Thyroid gland (tissue), 4 donors: ENCODE data around the gene ARFGEF3. TPM values are rescaled to one million over a fixed set of nuclear protein-coding genes. Genes with fewer than 3 reads are reported as not detected.

ENCODE experiments used
- DNase-seq, 2 donors: peaks; one replicate each; pipeline ENCODE4 v3.0.0-alpha.2; 2019
- H3K27ac ChIP-seq, 3 donors: fragments of 200-600 bp; sonication (generic); 1 replicate in 2 of 3; 2 replicates in 1 of 3; pipeline ENCODE4 v1.5.1; 2016 to 2019; ENCODE audit warnings: mild to moderate bottlenecking in 1 of 3, moderate library complexity in 1 of 3
- H3K27me3 ChIP-seq: fragments of 200-600 bp; sonication (generic); one replicate; pipeline ENCODE4 v1.5.1; 2019
- H3K36me3 ChIP-seq, 2 donors: fragments of 200-600 bp; sonication (generic); one replicate each; pipeline ENCODE4 v1.5.1; 2016 to 2019
- H3K4me1 ChIP-seq, 2 donors: fragments of 200-600 bp; sonication (generic); one replicate each; pipeline ENCODE4 v1.5.1; 2017 to 2019
- H3K4me3 ChIP-seq, 3 donors: fragments of 200-600 bp; sonication (generic); replicated peaks in 1 of 3; 1 replicate in 2 of 3; 2 replicates in 1 of 3; pipeline ENCODE4 v1.5.1; 2016; ENCODE audit warnings: mild to moderate bottlenecking in 1 of 3
- H3K9me3 ChIP-seq: fragments of 200-600 bp; sonication (generic); one replicate; pipeline ENCODE4 v1.5.1; 2017
- CTCF ChIP-seq, 6 experiments: fragments of 200-600 bp in 3 of 6; fragments of 450-650 bp in 3 of 6; sonication (generic) in 3 of 6; IDR thresholded peaks; one replicate each; pipeline ENCODE4 v1.5.1; 2016 to 2019; ENCODE audit warnings: antibody characterized with exemption in 6 of 6, mild to moderate bottlenecking in 2 of 6, inconsistent platforms in 1 of 6, moderate library complexity in 1 of 6
- POLR2A ChIP-seq, 2 donors: fragments of 450-650 bp; IDR thresholded peaks; one replicate each; pipeline ENCODE4 v1.6.1; 2017; ENCODE audit warnings: antibody characterized with exemption in 2 of 2, mild to moderate bottlenecking in 2 of 2, moderate library complexity in 1 of 2
- WGBS, 2 donors: methylation state at CpG; one replicate each; pipeline ENCODE4 v1.1.5; 2017; 5-methylcytosine and 5-hydroxymethylcytosine counted together
- intact Hi-C: fragments of 100-400 bp; cut with DNase I; formaldehyde crosslinking; loops from one replicate; pipeline ENCODE4 v1.15.1; 2023
- total RNA-seq, 4 donors: library from RNA; depleted of rRNA; stranded (reverse); fragments of >200 nt; gene quantifications; one replicate each; pipeline ENCODE4 v1.2.3, GENCODE V29; 2016

The ARFGEF3 gene
- total RNA-seq, 4 donors from 2014 or later: 2.4 to 7.2 (median 4.4) TPM

- TF ChIP-seq POLR2A (IDR thresholded peaks at IDR 0.05): no peak
- no peaks in the 10 kb centered on the region for H3K9me3 ChIP-seq
- intact Hi-C loops: no loop called here
- no peak overlapping the region for H3K4me3 ChIP-seq
- no peak overlapping the region for H3K27ac ChIP-seq
- no peaks in the 10 kb centered on the region for H3K4me1 ChIP-seq
- WGBS, 2 donors: 95 to 96% methylated on average over 4 of the region's 4 CpGs
- H3K36me3 ChIP-seq: no peaks in the 10 kb centered on the region
- no peaks in the 10 kb centered on the region for H3K27me3 ChIP-seq
- no peak for DNase-seq
These were observed 81.4 kb downstream of the ARFGEF3 start for GRCh38 chr6:138242987-138243592.

- 85 to 89% methylated on average over 3 of the region's 3 CpGs for WGBS, 2 donors
- no peak for DNase-seq
- Histone ChIP-seq H3K36me3 (no peaks in the 10 kb centered on the region), H3K27ac (no peak overlapping the region), H3K9me3 (no peaks in the 10 kb centered on the region), H3K4me3 (no peak overlapping the region), H3K27me3 (no peaks in the 10 kb centered on the region), H3K4me1 (no peaks in the 10 kb centered on the region)
- TF ChIP-seq POLR2A (IDR thresholded peaks at IDR 0.05) (no peak), CTCF (IDR thresholded peaks at IDR 0.05) (no peak)
- intact Hi-C loops: no loop called here
These were observed 84.0 kb downstream of the ARFGEF3 start for GRCh38 chr6:138245751-138246150.

DNA sequence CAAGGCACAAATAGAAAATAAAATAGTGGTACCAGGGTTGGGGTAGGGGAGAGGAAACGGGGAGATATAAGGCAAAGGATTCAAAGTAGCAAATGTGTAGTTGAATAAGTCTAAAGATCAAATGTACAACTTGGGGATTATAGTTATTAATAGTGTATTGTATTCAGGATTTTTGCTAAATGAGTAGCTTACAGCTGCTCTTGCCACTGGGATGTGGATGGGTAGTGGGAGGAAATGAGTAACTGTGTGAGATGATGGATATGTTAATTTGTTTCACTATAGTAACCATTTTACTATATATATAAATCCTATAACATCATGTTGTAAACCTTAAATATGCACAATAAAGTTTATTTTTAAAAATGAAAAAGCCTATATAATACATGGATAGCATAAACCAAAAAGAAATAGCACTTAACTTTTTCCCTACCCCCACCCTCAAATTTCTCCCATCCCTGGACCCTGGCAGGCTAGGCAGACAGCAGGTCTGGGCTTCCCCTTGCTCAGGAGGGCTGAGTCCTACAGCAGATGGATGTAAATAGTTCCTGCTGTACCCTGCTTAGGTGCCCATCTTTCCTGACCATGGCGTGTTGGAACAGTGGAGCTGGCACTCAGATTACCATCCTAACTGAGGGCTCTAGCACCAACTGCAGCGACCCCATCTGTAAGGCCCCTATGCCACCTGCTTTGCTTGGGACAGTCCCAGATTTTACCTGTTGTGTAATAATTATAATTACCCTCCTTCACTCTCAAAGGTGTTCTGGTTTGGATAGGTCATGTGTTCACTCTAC lies 85.1 kb downstream of the ARFGEF3 start:
- no peak for DNase-seq
- Histone ChIP-seq H3K27ac (no peak overlapping the region), H3K36me3 (no peaks in the 10 kb centered on the region), H3K4me1 (no peaks in the 10 kb centered on the region), H3K27me3 (no peaks in the 10 kb centered on the region), H3K4me3 (no peak overlapping the region), H3K9me3 (no peaks in the 10 kb centered on the region)
- no peak for TF ChIP-seq POLR2A (IDR thresholded peaks at IDR 0.05)
- TF ChIP-seq CTCF (IDR thresholded peaks at IDR 0.05): no peak
- intact Hi-C loops: no loop called here
- 93 to 99% methylated on average over 3 of the region's 3 CpGs for WGBS, 2 donors

DNA sequence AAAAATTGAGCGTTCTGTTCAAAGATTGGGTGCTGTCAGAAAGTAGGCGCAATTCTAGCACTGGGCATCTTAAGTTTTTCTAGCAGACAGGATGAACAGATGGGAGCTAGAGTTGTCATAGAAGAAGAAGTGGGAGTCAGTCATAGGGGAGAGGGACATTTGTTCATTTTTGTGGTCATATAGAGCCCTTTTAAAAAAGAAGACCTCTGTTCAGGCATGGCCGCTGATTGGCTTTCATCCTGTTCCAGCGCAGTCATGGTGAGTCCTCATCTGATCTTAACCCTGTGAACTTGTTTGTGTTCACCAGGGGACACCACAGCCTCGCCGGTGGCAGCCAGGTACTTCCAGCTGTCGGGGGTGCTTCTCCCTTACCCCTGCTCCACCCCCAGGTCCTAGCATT lies 86.3 kb downstream of the ARFGEF3 start:
- intact Hi-C loops: no loop called here
- Histone ChIP-seq H3K27me3 (no peaks in the 10 kb centered on the region), H3K4me1 (no peaks in the 10 kb centered on the region), H3K9me3 (no peaks in the 10 kb centered on the region), H3K36me3 (no peaks in the 10 kb centered on the region), H3K27ac (no peak overlapping the region), H3K4me3 (no peak overlapping the region)
- no peak for TF ChIP-seq CTCF (IDR thresholded peaks at IDR 0.05)
- no peak for TF ChIP-seq POLR2A (IDR thresholded peaks at IDR 0.05)
- DNase-seq: no peak
- WGBS, 2 donors: 86 to 92% methylated on average over 7 of the region's 7 CpGs

- no peaks in the 10 kb centered on the region for H3K4me1 ChIP-seq
- TF ChIP-seq POLR2A (IDR thresholded peaks at IDR 0.05) (no peak), CTCF (IDR thresholded peaks at IDR 0.05) (no peak)
- no peaks in the 10 kb centered on the region for H3K36me3 ChIP-seq
- WGBS, 2 donors: 71 to 93% methylated on average over 1 of the region's 1 CpG
- no peak overlapping the region for H3K4me3 ChIP-seq
- intact Hi-C loops: no loop called here
- H3K27ac ChIP-seq: no peak overlapping the region
- no peaks in the 10 kb centered on the region for H3K9me3 ChIP-seq
- H3K27me3 ChIP-seq: no peaks in the 10 kb centered on the region
- DNase-seq: no peak
These were observed 87.1 kb downstream of the ARFGEF3 start for GRCh38 chr6:138248878-138249277.
